GM12878 (cell line): ENCODE measurements around the gene PRMT3. TPM values are rescaled to one million over a fixed set of nuclear protein-coding genes. Genes with fewer than 3 reads are reported as not detected.

Source experiments
- ATAC-seq: fragments of 200-7000 bp; cut with Tn5 transposase; 3 replicates; pipeline ENCODE4 v1.9.1; 2020; ENCODE audit warnings: mild to moderate bottlenecking, moderate library complexity
- BruUV-seq: library from RNA; stranded (reverse); fragments of 400-500 nt; replicated peaks from 2 replicates; lab custom pipeline; 2021; lab: Mats Ljungman, UMichigan
- CTCF ChIA-PET: fragments of 300-600 bp; sonication (Branson Sonifier 250); formaldehyde crosslinking; extraction: SDS; loops from one replicate; lab custom pipeline; 2021; ENCODE audit warnings: inconsistent platforms; lab: Yijun Ruan, JAX
- POLR2A ChIA-PET: fragments of 350-600 bp; formaldehyde crosslinking; extraction: SDS; loops from one replicate; lab custom pipeline; 2021; ENCODE audit warnings: inconsistent platforms; lab: Charles Lee
- RAD21 ChIA-PET: fragments of 300-600 bp; sonication (Branson Sonifier 250); formaldehyde crosslinking; loops from one replicate; lab custom pipeline; 2023; ENCODE audit warnings: antibody characterized with exemption; ENCODE audit not compliant: unreplicated experiment; lab: Charles Lee
- SMC1A ChIA-PET: fragments of 300-600 bp; sonication (Branson Sonifier 250); formaldehyde crosslinking; loops from one replicate; lab custom pipeline; 2023; ENCODE audit not compliant: unreplicated experiment, uncharacterized antibody; lab: Charles Lee
- DNase-seq: peaks from one replicate; pipeline ENCODE4 v3.0.0-alpha.2; 2011; ENCODE audit warnings: low read depth, low spot score
- FAIRE-seq: peaks from 3 replicates; lab custom pipeline; 2011; peaks lifted over from hg19 to GRCh38; lab: Jason Lieb, UNC
- H2AFZ ChIP-seq: 2 replicates; pipeline ENCODE4 v1.6.0; 2011; ENCODE audit warnings: low read depth, low read length, control low read depth; ENCODE audit not compliant: control insufficient read depth
- H3K27ac ChIP-seq: 2 replicates; pipeline ENCODE4 v1.5.1; 2011; ENCODE audit warnings: control low read depth; ENCODE audit not compliant: control insufficient read depth, insufficient read depth
- H3K27me3 ChIP-seq, 2 experiments: replicated peaks in 1 of 2; 2 replicates each; pipeline versions ENCODE4 v1.6.0 to v1.6.1; 2011; ENCODE audit warnings: low read length in 1 of 2; ENCODE audit not compliant: control insufficient read depth in 2 of 2, insufficient read depth in 2 of 2
- H3K36me3 ChIP-seq, 2 experiments: 2 replicates each; pipeline ENCODE4 v1.5.1; 2011; ENCODE audit warnings: low read length in 1 of 2; ENCODE audit not compliant: control insufficient read depth in 2 of 2, insufficient read depth in 2 of 2
- H3K4me1 ChIP-seq: 2 replicates; pipeline ENCODE4 v1.6.1; 2011; ENCODE audit warnings: mild to moderate bottlenecking, low read length, moderate library complexity, mixed read lengths; ENCODE audit not compliant: control insufficient read depth, insufficient read depth
- H3K4me2 ChIP-seq: 2 replicates; pipeline ENCODE4 v1.6.0; 2011; ENCODE audit warnings: control low read depth; ENCODE audit not compliant: control insufficient read depth, insufficient read depth
- H3K4me3 ChIP-seq: fragments of 200-600 bp; sonication (generic); 2 replicates; pipeline ENCODE4 v1.5.1; 2016
- H3K79me2 ChIP-seq: 2 replicates; pipeline ENCODE4 v1.6.0; 2011; ENCODE audit warnings: low read length; ENCODE audit not compliant: control insufficient read depth, insufficient read depth
- H3K9ac ChIP-seq: 2 replicates; pipeline ENCODE4 v1.8.0; 2011; ENCODE audit warnings: low read length, control low read depth, mixed read lengths; ENCODE audit not compliant: control insufficient read depth, insufficient read depth
- H3K9me3 ChIP-seq: replicated peaks from 3 replicates; pipeline ENCODE4 v1.5.1; 2011; ENCODE audit warnings: mild to moderate bottlenecking, low read length; ENCODE audit not compliant: control insufficient read depth, insufficient read depth
- H4K20me1 ChIP-seq: 2 replicates; pipeline ENCODE4 v1.6.0; 2011; ENCODE audit not compliant: control insufficient read depth, insufficient read depth
- BRCA1 ChIP-seq: IDR thresholded peaks from 2 replicates; pipeline ENCODE4 v1.6.1; 2011; ENCODE audit warnings: low read depth, low read length, improper control_type of control experiment
- CREM ChIP-seq: IDR thresholded peaks from 2 replicates; pipeline ENCODE4 v1.6.1; 2014; ENCODE audit warnings: antibody characterized with exemption, low read depth
- ELK1 ChIP-seq: IDR thresholded peaks from 2 replicates; pipeline ENCODE4 v1.6.1; 2012; ENCODE audit warnings: low read depth, low read length, improper control_type of control experiment
- ESRRA ChIP-seq: IDR thresholded peaks from 2 replicates; pipeline ENCODE4 v1.6.1; 2012; ENCODE audit warnings: mild to moderate bottlenecking, low read length, improper control_type of control experiment
- HDAC6 ChIP-seq: fragments of 200-600 bp; sonication (generic); IDR thresholded peaks from one replicate; pipeline ENCODE4 v1.8.0; 2017; ENCODE audit warnings: antibody characterized with exemption; ENCODE audit not compliant: unreplicated experiment
- HDGF ChIP-seq: fragments of 450-650 bp; IDR thresholded peaks from 2 replicates; pipeline ENCODE4 v1.6.1; 2016; ENCODE audit warnings: antibody characterized with exemption
- IRF4 ChIP-seq: IDR thresholded peaks from 2 replicates; pipeline ENCODE4 v1.6.1; 2011; ENCODE audit warnings: low read depth, low read length
- JUNB ChIP-seq: IDR thresholded peaks from 2 replicates; pipeline ENCODE4 v1.6.1; 2016; ENCODE audit warnings: antibody characterized with exemption, mild to moderate bottlenecking
- MAX ChIP-seq: IDR thresholded peaks from 2 replicates; pipeline ENCODE4 v1.6.1; 2012; ENCODE audit warnings: low read depth, low read length, improper control_type of control experiment
- MEF2A ChIP-seq: IDR thresholded peaks from 2 replicates; pipeline ENCODE4 v1.6.1; 2011; ENCODE audit warnings: low read depth, mild to moderate bottlenecking, low read length, moderate library complexity; ENCODE audit not compliant: insufficient read depth
- MTA3 ChIP-seq: IDR thresholded peaks from 2 replicates; pipeline ENCODE4 v1.6.1; 2012; ENCODE audit warnings: low read length, inconsistent platforms, borderline replicate concordance
- NFXL1 ChIP-seq: fragments of 450-650 bp; IDR thresholded peaks from 2 replicates; pipeline ENCODE4 v1.6.1; 2017; ENCODE audit warnings: antibody characterized with exemption, mild to moderate bottlenecking, borderline replicate concordance
- REST ChIP-seq: IDR thresholded peaks from 2 replicates; pipeline ENCODE4 v1.6.1; 2012; ENCODE audit warnings: mild to moderate bottlenecking, low read depth, low read length
- SRF ChIP-seq, 2 experiments: IDR thresholded peaks; 2 replicates each; pipeline ENCODE4 v1.6.1; 2011; ENCODE audit warnings: low read depth in 2 of 2, low read length in 2 of 2, mild to moderate bottlenecking in 1 of 2, moderate library complexity in 1 of 2
- TCF3 ChIP-seq: IDR thresholded peaks from 2 replicates; pipeline ENCODE4 v1.6.1; 2012; ENCODE audit warnings: low read depth, mild to moderate bottlenecking, low read length, borderline replicate concordance; ENCODE audit not compliant: insufficient read depth
- YY1 ChIP-seq: IDR thresholded peaks from 2 replicates; pipeline ENCODE4 v1.6.1; 2011; ENCODE audit warnings: low read depth, mild to moderate bottlenecking, low read length
- ZBTB11 ChIP-seq: fragments of 450-650 bp; formaldehyde crosslinking; IDR thresholded peaks from 2 replicates; pipeline ENCODE4 v1.5.0; 2022; ENCODE audit warnings: mild to moderate bottlenecking, missing genetic modification characterization
- ZNF384 ChIP-seq: IDR thresholded peaks from 2 replicates; pipeline ENCODE4 v1.6.1; 2012; ENCODE audit warnings: low read depth, mild to moderate bottlenecking, low read length, improper control_type of control experiment, borderline replicate concordance
- WGBS: methylation state at CpG from one replicate; pipeline ENCODE4 v1.1.6; 2016; ENCODE audit warnings: low lambda C conversion rate; ENCODE audit not compliant: insufficient replicate concordance, insufficient coverage; ENCODE audit errors: missing lambda C conversion rate; 5-methylcytosine and 5-hydroxymethylcytosine counted together
- in situ Hi-C: fragments of 300-500 bp; cut with MboI; formaldehyde crosslinking; loops from 9 replicates; pipeline ENCODE4 v1.14.3; 2018; ENCODE audit warnings: mixed read lengths
- intact Hi-C: fragments of 100-400 bp; cut with micrococcal nuclease; formaldehyde crosslinking; loops from one replicate; pipeline ENCODE4 v1.14.2; 2022; ENCODE audit not compliant: unreplicated experiment
- polyA plus RNA-seq, 11 experiments: library from polyadenylated mRNA; depleted of rRNA in 4 of 11; unstranded in 6 of 11; stranded (reverse) in 5 of 11; fragments of >200 nt; fragmentation: Nextera tagmentation in 4 of 11; fragmentation: Illumina TruSeq in 1 of 11; extraction: Ambion mirVana in 4 of 11; extraction: Trizol in 1 of 11; gene quantifications; 1 replicate in 1 of 11; 2 replicates in 10 of 11; pipeline versions ENCODE4 v1.2.1 to v1.2.3, GENCODE V29; 2011 to 2016; ENCODE audit warnings: inconsistent platforms in 2 of 11, missing spikeins in 2 of 11, low read depth in 1 of 11
- total RNA-seq, 4 experiments: library from RNA; depleted of rRNA in 3 of 4; stranded (reverse); fragments of >200 nt in 3 of 4; fragmentation: Illumina TruSeq in 1 of 4; extraction: Trizol in 1 of 4; gene quantifications; 2 replicates each; pipeline versions ENCODE4 v1.2.1 to v1.2.3, GENCODE V29; 2013 to 2021

PRMT3 gene
- total and polyA plus RNA-seq, 10 of the 15 experiments (the other 5 are each of a cell fraction or from before 2014, with no cell fraction given) = 13.9 to 52.1 (median 27.7) TPM

GRCh38 chr11:20399498-20399897 is 12.0 kb downstream of the PRMT3 start:
- POLR2A ChIA-PET = no interaction called here
- TF ChIP-seq MEF2A (no peak), ZNF384 (no peak), TCF3 (no peak), BRCA1 (no peak), HDGF (no peak), SRF (IDR thresholded peaks at IDR 0.05; ENCODE audit: low read depth in 2 of 2, low read length in 2 of 2) (no peak), ELK1 (no peak), CREM (no peak), MTA3 (no peak), HDAC6 (no peak), JUNB (no peak), YY1 (no peak), REST (no peak), MAX (no peak), ZBTB11 (CRISPR knock-in tag) (no peak), IRF4 (no peak), NFXL1 (no peak), ESRRA (no peak)

More at GRCh38 chr11:20399498-20399897, 12.0 kb downstream of the PRMT3 start:
- no peak overlapping the region for H3K9ac ChIP-seq
- H3K4me2 ChIP-seq = no peak overlapping the region
- H3K27me3 ChIP-seq = no peaks in the 10 kb centered on the region
- H3K4me1 ChIP-seq = no peaks in the 10 kb centered on the region
- H4K20me1 ChIP-seq = no peaks in the 10 kb centered on the region
- H3K79me2 ChIP-seq = no peaks in the 10 kb centered on the region
- 56% methylated on average over 2 of the region's 2 CpGs for WGBS
- ATAC-seq = no peak
- no peak overlapping the region for H3K27ac ChIP-seq
- SMC1A ChIA-PET = interaction anchor here (0.8 to 2.8 kb wide), 3 partner anchors 10 to 109 kb away, joined by 3 to 17 read pairs (median 12); no protein-coding TSS in a partner anchor
- RAD21 ChIA-PET = interaction anchor here (1.9 kb wide), 1 partner anchor 210 kb away, joined by 10 read pairs; no protein-coding TSS in a partner anchor
- H3K9me3 ChIP-seq = no peaks in the 10 kb centered on the region
- no TSS peak for BruUV-seq
- FAIRE-seq = no peak
- no peak overlapping the region for H3K4me3 ChIP-seq
- peaks cover 0 to 7% of the 10 kb centered on the region in 2 experiments; a peak in 2 of 4 replicates for H3K36me3 ChIP-seq
- no peak for DNase-seq
- intact Hi-C loops (no loop called here), in situ Hi-C loops (no loop called here)
- no peak overlapping the region for H2AFZ ChIP-seq
- CTCF ChIA-PET = interaction anchor here (2.5 to 7.2 kb wide), 4 partner anchors 11 to 210 kb away, joined by 6 to 73 read pairs (median 38); no protein-coding TSS in a partner anchor
